HG03575 (cell line): ENCODE measurements around the gene IGFL4.
"Not testable (repeated sequence)": the region's sequence is repeated elsewhere in the genome, so short reads cannot be mapped to it uniquely, and the experiment has no call there.

Source experiments
- ATAC-seq: cut with Tn5 transposase; IDR thresholded peaks from one replicate; pipeline ENCODE4 v1.9.1; 2021; ENCODE audit not compliant: unreplicated experiment, insufficient number of reproducible peaks, low FRiP score; ENCODE audit errors: extremely low read depth

IGFL4 gene

DNA sequence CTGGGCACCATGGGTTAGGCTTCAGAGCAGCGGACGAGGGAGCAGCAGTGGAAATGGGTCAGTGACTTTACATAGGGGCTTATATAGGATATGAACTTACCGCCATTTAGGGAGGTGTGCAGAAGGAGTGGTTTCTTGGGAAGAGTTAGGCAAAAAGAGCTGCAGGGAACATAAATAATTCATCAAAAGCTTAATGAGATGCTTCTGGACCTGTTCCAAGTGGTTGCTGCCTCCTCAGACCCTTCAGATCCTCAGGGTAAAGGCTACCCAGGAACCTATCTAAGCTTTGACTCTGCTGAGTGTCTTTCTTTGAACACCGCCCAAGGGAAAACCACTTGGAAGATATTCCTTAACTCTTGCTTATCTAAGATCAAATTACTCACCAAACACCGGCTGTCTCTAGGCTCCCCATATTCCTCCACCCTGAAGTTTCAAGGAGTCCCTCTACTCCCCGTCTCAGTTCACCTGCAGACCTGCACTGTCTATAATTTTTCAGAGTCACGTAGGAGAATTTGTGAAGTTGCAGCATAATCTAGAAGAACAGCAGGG, at the start of gene IGFL4:
Gene IGFL4, minus strand, starts transcription at position 51 of the 549 bp plus-strand sequence. Its CDS starts 40 bp downstream, at position 11.
- ATAC-seq = no peak

DNA sequence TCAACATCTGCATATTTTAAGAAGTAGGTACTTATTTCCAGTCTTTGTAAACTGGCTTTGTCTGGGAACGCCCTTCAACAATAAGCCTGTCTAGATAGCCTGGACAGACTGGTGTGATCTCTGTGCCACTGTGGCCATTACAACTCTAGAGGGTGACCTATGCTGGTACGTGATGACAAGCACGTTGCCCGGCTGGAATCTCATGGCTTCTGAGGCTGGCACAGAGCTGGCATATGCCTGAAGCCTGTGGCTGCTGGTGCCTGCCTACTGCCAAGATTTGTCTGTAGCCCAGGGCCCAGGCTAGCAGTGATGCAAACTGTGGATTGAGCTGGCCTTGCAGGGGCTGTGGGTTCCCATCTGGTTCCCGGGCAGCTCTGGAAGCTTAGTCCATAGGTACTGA, 49.6 kb upstream of the IGFL4 start:
- no peak for ATAC-seq

DNA sequence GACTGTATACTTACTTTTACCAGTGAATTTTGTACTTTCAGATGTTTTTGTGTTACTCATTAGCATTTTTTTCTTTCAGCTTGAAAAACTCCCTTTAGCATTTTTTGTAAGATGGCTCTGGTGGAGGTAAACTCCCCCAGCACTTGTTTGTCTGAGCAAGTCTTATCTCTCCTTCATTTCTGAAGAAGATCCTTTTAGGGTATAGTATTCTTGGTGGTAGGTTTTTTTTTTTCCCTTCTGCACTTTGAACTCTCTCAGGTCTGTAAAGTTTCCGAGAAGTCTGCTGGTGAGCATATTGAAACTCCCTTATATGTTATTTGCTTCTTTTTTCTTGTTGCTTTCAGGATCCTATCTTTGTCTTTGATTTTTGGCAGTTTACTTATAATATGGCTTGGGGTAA, 48.6 kb upstream of the IGFL4 start:
- no peak for ATAC-seq

DNA sequence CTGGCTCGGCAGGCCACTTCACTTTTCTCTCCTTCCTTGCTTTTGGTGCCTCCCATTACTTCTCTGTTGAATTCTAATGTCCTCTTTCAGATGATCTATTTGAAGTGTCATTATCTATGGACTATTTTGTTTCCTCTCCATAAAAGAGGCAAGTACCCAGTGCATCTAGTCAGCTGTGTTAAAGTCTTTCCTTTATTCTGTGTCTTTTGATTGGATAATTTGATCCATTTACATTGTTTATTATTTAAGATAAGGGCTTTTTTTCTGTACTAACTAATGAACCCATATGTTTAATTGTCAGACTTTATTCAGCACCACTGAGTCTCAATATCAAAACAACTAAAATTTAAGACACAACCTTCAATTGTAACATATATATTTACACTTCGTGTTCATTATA, 47.3 kb upstream of the IGFL4 start:
- no peak for ATAC-seq

DNA sequence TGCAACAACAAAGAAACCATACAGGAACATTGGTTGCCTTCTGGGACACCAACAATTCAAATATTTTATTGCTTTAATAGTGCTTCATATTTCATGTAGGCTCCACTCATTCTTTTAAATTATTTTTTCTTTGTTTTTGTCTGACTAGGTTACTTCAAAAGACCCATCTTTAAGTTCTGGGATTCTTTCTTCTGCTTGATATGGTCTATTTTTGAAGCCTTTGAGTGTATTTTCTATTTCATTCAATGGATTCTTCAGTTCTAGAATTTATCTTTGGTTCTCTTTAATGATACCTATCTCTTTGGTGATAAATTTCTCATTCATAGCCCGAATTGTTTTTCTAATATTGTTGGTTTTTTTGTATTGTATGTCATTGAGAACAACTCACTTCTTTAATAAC, 45.1 kb upstream of the IGFL4 start:
- ATAC-seq = no peak

DNA sequence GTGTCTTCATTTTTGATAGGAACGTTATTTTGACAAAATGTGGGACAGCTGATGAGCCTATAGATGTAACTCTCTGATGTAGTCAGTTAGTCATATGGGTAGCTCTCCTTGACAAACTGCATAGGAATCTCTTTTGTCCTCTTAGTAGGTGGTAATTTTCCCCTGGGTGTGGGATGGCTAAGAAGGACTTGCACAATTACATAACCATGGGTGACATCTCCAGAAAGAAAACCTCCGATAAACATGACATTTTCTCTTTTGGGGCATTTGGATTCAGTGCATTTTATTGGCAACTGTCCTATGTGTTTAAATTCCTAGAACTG, 41.9 kb upstream of the IGFL4 start:
- no peak for ATAC-seq

DNA sequence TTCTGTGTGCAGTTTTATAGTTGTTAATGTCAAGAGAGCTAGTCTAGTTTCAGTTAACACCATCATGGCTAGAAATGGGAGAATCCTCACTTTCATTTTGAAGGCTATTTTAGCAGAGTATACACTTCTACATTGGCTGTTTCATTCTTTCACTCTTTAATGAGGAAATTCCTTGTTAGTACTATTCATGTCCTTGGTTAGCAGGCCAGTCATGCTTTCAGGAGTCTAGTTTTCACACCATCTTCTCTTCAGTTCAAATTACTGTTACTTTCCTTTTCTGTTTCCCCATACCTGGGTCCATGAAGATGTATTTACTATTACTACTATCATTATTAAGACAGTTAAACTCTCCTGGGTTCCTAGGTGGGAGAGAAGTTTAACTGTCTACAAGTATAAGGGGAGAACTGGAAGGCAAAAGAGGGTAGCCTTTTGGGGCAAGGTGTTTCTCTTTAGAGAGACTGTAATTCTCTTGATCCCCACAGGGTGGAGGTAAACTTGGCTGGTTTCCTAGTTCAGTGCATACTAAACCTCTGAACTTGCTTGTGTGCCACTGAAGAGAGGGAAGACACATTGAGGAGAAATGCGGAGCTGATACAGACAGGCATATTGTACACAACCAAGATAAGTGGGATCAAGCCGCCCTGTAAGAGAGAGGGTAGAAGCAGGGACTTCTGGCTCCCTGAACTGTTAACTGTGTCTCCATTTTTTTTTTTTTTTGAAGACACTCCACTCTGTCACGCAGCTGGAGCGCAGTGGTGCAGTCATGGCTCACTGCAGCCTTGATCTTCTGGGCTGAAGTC, 41.3 kb upstream of the IGFL4 start:
- ATAC-seq = no peak

DNA sequence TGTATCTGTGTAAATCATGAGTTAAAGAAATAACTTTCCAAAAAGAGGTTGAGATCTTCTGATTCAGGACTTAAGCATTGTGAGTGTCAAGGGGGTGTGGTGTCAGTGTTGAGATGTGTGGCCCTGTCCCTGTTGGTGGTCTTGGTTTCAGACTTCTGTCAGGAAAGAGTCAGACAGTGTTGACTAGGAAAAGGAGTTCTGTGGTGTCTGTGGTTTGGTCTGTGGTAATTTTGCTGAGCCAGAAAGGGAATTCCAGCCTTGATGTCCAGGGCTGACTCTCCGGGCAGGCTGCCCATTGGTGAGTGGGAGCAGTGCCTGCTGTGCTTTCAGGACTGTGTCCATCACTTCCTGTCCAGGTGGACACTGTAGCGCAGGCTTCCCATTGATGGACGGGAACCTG, 39.8 kb upstream of the IGFL4 start:
- no peak for ATAC-seq

DNA sequence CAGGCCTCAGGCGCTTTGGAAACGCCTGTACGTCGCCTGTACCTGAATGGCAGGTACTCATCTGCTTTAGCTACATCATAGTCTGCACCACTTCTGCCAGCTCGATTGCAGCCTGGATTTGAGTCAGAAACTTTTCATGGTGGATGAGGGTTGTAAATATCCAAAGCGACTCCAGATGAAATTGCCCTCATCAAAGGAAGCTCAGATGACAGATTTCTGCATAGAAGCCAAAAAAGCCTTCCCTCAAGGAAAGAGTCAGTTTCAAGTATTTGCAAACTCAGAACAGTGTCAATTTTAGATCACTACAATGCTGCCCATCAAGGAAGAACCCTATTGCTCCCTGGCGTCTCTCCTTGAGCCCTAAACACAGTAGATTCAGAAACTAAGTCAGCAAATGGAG, 38.8 kb upstream of the IGFL4 start:
- no peak for ATAC-seq

DNA sequence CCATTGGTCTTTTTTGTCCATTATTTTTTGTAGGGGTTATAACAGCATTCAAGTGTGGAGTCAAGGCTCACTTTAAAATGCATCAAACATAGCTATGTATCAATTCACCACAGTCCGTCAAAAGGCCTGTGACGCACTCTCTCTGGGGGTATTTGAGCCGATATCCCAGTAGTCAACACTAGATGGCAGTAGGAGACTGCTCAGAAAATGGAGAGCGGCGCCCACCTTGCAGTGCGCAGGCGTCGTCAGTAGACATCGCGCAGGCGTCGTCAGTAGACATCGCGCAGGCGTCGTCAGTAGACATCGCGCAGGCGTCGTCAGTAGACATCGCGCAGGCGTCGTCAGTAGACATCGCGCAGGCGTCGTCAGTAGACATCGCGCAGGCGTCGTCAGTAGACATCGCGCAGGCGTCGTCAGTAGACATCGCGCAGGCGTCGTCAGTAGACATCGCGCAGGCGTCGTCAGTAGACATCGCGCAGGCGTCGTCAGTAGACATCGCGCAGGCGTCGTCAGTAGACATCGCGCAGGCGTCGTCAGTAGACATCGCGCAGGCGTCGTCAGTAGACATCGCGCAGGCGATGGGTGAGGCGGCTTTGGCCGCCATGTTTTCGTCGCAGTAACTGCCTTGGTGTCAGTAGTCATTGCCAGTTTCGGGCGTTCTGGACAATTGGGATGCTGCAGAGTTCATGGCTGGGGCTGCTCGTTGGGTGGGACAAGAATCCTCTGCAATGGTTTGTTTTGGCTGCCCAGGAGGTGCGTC, 38.0 kb upstream of the IGFL4 start:
- not testable (repeated sequence) for ATAC-seq

DNA sequence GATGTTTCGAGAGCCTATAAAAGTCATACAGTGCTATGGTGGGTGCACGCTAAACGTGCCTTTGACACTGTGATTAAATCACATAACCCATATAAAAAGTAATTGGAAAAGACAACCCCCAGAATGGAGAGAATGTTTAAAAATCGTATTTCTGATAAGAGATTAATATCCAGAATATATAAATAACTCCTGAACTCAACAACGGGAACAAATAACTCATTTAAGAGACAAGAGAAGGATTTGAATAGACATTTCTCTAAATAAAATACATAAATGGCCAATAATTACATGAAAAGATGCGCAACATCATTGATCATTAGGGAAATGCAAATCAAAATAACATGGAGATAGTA, 37.0 kb upstream of the IGFL4 start:
- ATAC-seq = no peak

DNA sequence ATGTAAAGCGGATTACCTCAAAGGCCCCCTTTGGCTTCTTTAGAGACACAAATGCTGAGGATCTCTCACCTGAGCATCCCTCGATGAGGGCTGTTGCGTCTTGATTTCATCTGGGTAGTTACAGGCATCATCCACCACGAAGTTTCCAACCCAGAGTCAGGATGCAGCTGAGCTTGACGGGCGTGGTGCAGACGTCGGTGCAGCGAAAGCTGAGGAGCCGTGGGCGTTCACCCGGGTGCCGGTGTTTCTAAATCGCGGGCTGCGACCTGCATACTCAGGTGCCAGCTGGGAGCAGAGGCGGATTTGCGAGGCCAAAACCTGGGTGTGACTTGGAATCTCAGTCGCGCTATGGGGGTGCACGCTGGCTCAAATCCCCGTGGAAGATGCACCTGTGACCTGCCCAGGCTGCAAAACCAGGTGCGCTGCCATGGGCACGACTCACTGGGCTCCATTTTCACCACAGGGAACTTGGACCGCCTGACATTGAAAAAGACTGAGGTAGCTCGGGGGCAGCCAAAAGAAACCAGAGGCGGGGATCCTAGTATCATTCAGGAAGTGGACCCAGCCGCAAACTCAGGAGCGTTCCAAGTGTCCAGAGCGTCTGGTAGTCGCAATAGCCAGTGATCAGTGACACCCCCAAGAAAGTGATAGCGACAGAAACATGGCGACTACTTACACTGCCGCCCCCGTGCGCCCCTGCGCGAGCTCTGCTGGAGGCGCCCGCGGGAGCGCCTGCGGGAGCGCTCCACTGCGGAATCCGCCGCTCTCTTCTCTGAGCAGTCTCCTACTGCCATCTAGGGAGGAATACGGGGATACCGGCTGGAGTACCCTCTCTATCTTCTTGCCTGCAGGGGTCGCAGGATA, 36.4 kb upstream of the IGFL4 start:
- ATAC-seq = no peak

DNA sequence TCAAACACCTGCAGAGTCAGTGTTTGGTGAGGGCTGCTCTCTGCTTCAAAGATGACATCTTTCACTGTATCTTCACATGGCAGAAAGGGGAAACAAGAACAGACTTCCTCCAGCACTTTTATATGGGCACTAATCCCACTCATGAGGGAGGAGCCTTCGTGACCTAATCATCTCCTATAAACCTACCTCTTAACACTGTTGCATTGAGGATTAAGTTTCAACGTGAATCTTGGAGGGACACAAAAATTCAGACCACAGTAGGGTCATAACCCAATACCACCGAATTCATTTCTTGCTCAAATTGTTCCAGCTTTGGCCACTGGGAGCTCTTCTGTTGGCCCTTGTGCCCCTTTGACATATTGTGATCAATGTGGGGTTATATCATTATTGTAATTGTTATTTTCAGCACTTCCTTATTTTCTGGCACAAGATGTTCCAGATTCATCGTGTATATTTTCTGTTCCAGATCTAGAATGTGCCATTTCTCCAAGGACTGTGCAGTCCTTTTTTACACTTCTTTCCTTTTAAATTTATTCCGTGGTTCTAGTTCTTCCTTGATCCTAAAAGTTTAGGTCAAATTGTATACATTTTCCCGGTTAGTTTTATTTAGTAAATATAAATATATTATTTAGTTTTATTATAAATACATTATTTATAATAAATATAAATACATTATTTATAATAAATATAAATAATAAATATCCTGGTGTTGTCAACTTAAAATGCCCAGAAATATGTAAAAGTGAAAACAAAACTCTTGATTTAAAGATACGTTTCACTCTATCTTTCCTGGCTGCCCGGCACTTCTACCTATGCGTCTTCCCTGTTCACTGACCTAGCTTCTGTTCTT, 35.5 kb upstream of the IGFL4 start:
- no peak for ATAC-seq

DNA sequence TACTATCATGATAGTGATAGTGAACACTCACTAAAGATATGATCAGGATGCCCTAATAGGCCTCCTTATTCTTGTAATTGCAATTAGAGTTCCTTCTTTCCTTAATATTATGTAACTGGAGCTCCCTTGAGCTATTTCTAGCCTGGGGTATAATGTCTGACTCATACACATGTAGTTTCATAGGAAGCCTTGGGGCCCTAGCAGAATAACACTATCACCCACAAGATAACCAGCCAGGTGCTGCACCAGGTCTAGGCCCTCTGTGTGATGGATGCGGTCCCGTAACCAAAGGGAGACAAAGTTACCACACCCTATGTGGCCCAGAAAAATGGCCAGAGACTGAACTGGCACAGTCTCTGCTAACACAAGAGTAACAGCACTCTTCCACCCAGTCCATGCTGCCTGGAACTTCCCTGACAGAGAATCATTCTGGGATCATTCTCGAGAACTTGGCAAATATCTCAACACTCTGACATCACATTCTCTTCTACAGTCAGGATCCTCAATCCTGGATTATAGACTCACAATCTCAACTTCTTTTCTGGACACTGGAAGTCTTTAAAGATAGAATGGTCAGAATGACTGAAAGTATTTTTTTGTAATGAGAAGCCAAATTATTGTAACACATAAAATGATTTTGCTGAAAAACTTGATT, 32.6 kb upstream of the IGFL4 start:
- ATAC-seq = no peak

DNA sequence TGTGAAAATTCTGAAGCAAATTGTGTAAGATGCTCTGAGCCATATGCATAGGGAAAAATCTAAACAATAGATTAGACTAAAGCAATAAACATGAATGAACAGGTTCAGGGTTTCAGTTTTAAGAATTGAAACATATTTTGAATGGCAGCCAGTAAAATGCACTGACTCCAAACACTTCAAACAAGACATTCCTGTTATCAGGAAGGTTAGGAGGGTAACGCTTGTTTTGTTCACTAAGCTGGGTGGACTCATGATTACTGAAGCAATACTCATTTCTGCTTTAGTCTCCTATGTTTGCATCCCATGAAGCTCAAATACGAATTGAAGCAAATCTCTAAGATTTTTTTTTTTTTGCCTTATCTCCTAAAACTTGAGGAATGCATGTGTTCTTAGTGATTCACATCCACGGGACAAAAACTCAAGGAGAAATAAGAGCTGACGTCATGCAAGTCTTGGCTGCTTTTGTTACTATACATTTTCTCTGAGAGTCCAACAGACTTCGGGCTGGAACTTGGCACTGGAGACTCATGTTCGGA, 29.1 kb upstream of the IGFL4 start:
- no peak for ATAC-seq

DNA sequence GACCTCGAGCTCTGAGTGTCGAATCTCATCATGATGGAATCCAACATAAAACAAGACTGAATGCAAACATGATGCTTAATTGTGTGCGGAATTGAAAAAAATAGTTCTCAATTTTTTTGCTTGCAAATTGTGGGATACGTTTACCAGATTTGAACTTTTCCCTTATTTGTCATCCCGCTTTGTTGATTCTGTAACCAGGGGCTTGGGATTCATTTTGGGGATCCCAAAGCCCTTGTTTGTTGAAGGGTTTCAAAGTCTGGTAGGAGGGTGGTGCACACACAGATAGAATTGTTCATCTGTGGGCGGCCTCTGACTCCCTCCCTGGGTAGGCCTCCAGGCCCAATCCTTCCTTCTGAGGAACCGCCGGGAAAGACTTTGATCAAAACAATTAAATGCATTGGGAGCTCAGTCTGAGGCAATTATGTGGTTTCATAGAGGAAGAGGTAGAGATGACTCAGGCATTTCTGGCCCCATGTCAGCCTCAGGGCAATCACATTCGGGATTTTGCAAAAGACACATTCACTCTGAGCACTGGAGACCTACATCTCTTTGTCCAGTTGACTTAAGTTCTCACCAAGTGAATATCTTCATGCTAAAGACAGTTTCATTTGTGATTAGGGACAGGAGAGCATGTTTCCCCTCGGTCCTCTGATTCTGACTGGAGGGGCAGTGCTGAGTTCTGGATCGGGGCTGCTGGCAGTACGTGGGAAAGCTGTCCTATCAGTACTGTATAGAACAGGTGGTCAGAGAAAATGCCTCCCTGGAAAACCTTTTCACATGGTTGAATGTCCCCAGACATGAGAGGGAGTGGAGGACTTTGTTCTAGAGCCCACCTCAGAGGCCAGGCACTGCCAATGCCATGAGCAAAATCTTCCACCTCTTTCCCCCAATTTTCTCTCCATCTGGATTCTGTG, 27.8 kb upstream of the IGFL4 start:
- ATAC-seq = no peak

DNA sequence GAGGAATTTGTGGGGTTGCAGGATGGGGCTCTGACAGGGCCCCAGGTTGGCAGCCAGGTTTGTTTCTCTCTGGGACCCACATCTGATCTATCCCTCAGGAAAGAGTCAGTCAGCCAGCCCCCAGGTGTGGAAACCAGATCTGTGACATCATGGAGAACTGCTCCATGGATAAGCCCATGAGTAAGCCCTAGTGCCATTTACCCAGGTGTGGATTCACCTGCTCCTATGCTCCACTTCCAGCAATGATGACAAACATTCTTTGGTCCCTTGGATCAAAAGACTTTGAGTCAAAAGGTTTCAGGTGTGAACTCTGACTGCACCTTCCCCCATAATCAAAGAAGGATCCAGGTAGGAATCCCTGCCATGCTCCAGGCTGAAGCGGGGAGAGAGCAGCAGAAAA, 26.9 kb upstream of the IGFL4 start:
- no peak for ATAC-seq
